Mammary microvascular endothelial cell (primary cell): ENCODE results near the gene TEKT1. TPM values are rescaled to one million over a fixed set of nuclear protein-coding genes. Genes with fewer than 3 reads are reported as not detected.

Experiments
- total RNA-seq: library from RNA; depleted of rRNA; stranded (reverse); fragments of >200 nt; gene quantifications from 2 replicates; pipeline ENCODE4 v1.2.3, GENCODE V29; 2015

The TEKT1 gene
- not detected in 2 replicates for total RNA-seq

DNA sequence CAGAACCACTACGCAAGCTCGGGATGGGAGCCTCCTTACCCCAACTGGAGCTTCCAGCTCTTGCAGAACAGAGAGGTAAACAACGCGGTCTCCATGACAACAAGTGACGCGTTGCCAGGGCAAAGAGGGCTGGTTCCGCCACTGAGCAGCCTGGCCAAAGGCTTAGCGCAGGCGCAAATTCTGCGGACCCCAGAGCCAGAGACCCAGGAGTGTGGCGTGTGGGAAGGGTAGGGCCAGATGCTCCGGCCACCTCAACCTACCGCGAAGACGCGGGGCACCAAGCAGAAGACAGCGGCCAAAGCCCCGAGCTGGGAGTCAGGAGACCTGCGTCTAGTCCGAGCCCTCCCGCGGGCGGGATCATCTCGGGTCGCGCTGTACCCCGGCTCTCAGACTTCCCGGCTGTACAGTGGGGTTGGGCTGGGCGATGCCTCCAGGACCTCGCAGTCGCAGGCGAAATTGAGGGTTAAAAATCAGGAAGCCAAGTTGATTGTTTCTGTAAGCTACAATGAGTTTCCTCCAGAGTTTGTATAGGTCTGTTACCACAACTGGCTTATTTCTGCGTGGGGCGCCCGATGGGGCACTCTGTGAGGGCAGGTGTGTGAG lies at the start of gene TEKT1:
TEKT1 (minus strand) TSS at position 69 of the 603 bp plus-strand sequence. CDS start 1,353 bp downstream, outside the sequence.

DNA sequence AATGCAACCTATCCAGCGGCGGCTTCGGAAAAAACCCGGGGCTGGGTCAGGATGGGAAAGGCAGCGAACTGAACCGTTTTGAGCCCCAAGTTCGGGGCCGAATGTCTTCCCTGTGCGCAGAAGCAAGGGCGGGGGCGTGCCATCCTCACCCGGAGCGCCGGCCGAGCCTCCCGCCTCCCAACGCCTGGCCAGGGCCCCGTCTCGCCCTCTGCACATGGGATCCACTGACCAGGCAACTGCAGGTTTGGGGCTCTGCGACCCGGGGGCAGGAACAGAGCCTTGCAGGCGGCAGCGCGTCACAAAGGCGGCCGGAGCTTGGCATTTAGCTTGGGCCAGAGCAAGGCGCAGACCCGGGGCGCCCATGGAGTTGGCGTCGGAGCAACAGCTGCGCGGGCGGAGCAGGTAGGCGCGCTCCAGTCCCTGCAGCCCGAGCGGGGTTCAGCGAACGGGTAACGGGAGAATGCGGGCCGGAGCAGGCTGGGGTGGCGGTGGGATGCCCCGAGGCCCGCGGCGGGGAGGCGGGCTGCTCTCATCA lies 55.6 kb downstream of the TEKT1 start, which contains the start of gene FBXO39:
FBXO39 (plus strand) TSS at position 345 of the 535 bp plus-strand sequence. CDS start 3,654 bp downstream, outside the sequence.

DNA sequence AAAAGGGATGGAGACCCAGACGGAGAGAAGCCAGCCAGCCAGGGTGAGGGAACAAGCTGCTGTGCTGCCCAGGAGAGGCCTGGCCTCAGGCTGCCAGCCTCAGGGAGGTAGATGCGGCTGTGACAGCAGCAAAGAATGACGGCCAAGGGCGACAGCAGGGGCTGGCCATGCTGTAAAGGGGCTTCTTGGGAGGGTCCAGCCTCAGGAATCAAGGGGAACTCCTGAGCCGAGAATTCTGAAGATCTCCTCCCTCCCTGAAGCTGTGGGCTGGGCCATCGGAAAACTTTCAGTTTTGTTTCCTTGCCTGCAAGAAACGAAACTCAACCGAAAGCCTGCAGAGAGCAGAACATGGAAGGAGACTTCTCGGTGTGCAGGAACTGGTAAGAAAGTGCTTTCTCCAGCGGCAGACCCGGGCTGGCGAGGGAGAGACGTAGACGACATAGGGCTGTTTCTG lies 75.8 kb downstream of the TEKT1 start, which contains the start of gene XAF1:
XAF1 (plus strand) TSS at position 316 of the 454 bp plus-strand sequence; CDS start at position 349, 33 bp downstream.

Other genes with a start within 250 kb of the TEKT1 start
- 6.2 and 7.1 TPM in 2 replicates for gene KIAA0753, start 191.0 kb downstream of the TEKT1 start, total RNA-seq
- gene TXNDC17, start 190.7 kb downstream of the TEKT1 start, total RNA-seq: 181 and 218 TPM in 2 replicates
- 16.7 and 17.8 TPM in 2 replicates for gene MED31, start 180.1 kb downstream of the TEKT1 start, total RNA-seq
- gene C17orf100, start 180.0 kb downstream of the TEKT1 start, total RNA-seq: 0.07 and 0.59 TPM in 2 replicates
- not detected in 2 replicates for gene SLC13A5, start 118.4 kb downstream of the TEKT1 start, total RNA-seq
- gene XAF1, start 75.7 kb downstream of the TEKT1 start, total RNA-seq: 51.2 and 51.8 TPM in 2 replicates
- gene FBXO39, start 55.5 kb downstream of the TEKT1 start, total RNA-seq: not detected in 2 replicates
- gene ALOX12, start 164.3 kb upstream of the TEKT1 start, total RNA-seq: not detected in 2 replicates
- 339 and 414 TPM in 2 replicates for gene RNASEK, start 180.9 kb upstream of the TEKT1 start, total RNA-seq
- 32.2 and 37.0 TPM in 2 replicates for gene BCL6B, start 191.3 kb upstream of the TEKT1 start, total RNA-seq
- 5.2 and 5.7 TPM in 2 replicates for gene SLC16A13, start 204.3 kb upstream of the TEKT1 start, total RNA-seq
- 0.69 and 0.73 TPM in 2 replicates for gene SLC16A11, start 212.4 kb upstream of the TEKT1 start, total RNA-seq
- not detected in 2 replicates for gene CLEC10A, start 248.5 kb upstream of the TEKT1 start, total RNA-seq